IPS DF 19.7 (cell line): Measurements from ENCODE around the gene CFAP221.

Experiments used
- DNase-seq: peaks from one replicate; pipeline ENCODE4 v3.0.0-alpha.2; 2013; ENCODE audit warnings: low read depth, low spot score

Gene CFAP221

DNA sequence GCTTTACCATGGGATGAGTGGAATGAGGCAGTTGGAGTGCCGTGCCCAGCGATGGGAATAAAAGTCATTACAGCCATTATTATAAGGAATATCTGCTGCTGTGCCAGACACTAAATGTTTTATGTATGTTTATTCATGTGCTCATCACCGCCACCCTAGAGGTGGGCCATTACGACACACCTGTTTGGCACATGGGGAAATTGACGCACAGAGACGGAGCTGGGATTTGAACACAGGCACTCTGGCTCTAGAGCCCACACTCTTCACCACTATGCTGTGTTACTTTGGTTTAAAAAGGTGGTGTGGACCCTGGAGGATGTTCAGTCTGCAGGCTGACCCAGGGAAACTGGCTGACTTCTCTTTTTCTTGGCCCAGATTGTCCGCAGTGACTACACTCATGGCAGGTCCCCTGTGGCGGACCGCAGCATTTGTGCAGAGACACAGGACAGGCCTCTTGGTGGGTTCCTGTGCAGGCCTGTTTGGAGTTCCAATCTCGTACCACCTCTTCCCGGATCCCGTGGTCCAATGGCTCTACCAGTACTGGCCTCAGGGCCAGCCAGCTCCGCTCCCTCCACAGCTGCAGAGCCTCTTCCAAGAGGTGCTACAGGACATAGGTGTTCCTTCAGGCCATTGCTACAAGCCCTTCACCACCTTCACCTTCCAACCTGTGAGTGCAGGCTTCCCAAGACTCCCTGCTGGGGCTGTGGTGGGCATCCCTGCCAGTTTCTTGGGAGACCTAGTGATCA, 136.4 kb downstream of the CFAP221 start:
- no peak for DNase-seq

DNA sequence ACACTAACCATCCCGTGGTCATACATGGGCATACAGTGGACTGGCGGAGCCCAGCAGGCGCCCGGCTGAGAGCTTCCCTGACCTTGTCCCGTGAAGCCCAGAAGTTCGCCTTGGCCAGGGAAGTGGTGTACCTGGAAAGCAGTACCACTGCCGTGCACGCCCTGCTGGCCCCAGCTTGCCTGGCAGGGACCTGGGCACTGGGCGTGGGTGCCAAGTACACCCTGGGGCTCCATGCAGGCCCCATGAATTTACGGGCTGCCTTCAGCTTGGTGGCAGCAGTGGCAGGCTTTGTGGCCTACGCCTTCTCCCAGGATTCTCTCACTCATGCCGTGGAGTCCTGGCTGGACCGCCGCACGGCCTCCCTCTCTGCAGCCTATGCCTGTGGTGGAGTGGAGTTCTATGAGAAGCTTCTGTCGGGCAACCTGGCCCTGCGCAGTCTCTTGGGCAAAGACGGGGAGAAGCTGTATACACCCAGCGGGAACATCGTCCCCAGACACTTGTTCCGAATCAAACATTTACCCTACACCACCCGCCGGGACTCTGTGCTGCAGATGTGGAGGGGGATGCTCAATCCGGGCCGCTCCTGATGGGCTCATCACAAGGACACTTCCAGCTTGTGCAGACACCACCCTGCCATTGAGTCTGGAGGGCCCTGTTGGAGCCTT, 137.1 kb downstream of the CFAP221 start:
- no peak for DNase-seq

DNA sequence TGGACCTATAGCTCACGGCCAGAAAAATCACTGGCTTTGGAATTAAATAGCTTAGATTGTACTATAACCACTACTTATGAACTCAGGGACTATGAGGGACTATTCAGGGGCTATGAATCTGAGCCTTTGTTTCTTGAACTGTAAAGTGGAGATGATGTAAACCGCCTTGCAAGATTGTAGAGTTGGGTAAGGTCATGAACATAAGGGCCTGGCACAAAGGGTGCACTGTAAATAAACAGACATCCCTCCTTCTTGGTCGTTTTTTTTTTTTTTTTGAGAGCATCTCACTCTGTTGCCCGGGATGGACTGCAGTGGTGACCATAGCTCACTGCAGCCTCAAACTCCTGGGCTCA, 137.6 kb downstream of the CFAP221 start:
- no peak for DNase-seq

DNA sequence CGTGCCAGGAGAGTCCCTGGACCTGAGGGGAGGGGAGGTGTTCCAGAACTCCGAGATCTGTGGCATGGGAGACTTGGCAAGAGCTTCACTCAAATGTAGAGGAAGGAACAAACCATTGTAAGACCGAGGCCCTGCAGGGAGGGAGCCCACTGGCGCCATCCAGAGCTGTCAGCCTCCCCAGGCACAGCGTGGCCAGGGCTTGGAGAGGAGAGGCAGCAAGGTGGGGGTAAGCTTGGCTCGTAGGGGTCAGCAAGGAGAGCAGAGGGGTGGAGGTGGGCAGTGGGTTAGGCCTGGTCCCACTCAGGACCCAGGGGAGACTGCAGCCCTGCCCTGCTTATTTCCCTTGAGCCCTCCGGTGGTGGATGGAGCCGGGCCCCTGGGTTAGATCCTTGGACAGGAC, 138.3 kb downstream of the CFAP221 start:
- no peak for DNase-seq

GRCh38 chr2:119683074-119683712, 138.9 kb downstream of the CFAP221 start:
- no peak for DNase-seq

DNA sequence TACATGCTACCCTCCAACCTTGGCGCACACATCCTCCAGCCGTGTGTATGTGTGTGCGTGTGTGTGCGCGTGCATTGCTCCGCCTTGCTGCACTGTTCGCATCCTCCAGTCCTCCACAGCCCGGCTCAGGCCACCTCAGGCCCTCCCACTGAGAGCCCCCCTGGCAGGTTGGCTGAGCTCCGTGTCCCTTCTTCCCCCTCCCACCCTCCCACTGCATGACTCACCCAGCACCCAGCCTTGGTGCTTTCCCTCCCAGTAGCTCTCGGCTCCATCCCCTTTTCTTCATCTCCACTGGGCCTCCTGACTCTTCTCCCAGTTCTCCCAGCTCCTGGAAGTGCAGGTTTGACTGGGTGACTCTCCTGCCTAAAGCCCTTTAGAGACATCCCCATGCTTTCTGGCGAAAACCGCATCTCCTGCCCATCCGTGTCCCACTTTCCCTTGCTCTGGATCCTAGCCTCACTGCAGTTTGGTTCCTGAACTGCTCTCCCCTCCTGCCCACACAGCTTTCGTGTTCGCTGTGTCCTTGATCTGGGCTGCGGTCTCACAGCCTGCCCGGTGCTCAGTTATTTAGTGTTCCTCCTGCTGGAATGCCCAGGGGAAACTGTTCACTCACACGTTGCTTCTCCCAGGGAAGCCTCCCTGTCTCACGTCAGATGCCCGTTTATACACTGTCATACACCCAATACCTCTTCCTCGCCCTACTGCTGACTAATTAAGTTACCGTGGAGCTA, 139.6 kb downstream of the CFAP221 start:
- DNase-seq, result no peak

- DNase-seq, result no peak
Observed at GRCh38 chr2:119684518-119684917, 140.3 kb downstream of the CFAP221 start.

DNA sequence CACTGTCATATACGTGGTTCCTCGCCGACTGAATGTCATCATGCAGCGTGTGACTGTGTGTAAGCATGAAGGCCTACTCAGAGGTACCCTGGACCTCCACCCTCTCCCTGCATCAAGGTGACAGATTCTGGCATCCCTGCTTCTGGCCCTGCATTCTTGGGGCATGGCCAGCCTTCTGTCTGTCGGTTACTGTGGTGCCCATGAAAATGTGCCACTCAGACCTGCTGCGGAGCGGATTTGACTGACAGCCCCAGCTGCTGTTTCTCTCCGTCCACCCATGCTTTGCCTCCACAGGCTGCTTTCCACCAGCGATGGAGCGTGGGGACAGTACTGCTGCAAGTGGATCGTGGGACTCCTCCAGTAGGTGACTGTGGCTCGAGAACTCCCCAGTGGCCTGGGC, 144.4 kb downstream of the CFAP221 start:
- DNase-seq, result no peak

DNA sequence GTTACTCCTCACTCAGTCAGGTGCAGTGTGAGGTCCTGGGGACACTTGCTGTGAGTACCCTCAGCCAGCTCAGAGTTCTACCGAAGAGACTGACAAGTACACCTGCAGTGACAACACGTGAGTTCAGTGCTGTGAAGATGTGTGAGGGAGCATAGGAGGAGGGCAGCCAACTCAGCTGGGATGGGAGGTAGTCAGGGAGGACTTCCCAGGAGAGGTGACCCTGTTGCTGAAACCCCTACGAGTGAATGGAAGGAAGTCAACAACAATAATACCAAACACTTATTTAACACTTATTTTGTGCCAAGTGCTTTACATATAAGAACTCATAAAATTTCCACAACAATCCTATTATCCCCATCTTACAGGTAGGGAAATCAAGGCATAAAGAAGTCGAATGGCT, 145.0 kb downstream of the CFAP221 start:
- DNase-seq, result no peak

DNA sequence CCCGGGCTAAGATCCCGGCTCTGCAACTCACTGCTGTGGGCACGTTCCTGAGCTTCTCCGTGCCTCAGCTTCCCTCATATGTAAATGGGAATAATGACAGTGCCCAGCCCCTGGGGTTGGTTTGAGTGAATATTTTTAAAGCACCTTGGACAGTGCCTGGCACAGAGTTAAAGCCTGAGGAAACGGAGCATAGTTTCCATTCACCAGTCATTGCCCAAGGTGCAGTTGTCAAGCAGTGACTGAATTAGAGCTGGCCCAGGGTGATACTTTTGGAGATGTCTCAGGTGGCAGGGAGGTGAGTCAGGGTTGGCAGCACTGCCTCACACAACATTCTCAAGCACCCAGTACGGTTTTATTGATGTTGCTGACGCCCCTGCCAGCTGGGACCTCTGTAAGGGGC, 146.9 kb downstream of the CFAP221 start:
- DNase-seq, result no peak

DNA sequence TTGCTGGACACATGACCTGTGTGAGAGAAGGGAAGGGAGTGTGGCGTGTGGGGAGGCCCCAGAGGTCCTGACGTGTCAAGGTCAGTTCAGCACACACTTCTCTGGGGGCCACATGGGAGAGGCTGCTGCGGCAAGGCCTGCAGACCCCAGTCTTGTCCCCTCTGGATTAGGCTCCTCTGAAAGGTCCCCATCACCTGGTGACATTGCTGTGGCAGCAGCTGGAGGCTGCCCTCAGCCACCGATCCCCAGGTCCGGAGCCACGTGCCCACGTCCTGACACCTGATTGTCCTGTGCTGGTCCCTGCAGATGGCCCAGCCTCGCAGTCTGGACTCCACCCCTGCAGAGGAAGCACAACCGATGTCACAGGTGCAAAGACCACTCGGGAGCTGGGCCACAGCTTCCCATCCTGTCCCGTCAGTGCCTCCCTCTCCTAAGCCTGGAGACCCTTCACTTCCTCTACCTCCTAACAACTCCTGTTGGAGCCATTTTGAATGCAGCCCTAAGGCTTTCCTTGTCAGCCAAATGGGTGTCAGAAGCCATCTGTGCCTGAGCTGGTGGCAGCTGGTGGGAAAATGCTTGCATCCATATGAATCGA, 147.5 kb downstream of the CFAP221 start:
- no peak for DNase-seq

DNA sequence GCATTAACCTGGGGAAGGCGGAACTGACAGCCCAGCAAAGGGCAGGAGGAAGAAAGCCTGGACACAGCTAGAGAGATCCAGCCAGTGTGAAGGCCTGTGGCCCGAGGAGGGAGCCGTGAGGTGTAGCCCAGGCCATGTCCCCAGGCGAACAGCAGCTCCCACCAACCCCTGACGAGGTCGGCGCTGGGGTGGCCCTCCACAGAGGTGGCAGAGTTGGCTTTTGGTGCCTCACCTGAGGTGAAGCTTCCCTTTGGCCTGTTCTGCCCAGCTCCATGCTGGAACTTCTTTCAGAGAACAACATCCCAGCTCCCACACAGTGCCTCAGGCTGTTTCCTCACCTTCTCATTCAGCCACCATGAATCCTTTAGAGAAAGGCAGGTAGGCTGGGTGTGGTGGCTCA, 148.1 kb downstream of the CFAP221 start:
- DNase-seq, result no peak

DNA sequence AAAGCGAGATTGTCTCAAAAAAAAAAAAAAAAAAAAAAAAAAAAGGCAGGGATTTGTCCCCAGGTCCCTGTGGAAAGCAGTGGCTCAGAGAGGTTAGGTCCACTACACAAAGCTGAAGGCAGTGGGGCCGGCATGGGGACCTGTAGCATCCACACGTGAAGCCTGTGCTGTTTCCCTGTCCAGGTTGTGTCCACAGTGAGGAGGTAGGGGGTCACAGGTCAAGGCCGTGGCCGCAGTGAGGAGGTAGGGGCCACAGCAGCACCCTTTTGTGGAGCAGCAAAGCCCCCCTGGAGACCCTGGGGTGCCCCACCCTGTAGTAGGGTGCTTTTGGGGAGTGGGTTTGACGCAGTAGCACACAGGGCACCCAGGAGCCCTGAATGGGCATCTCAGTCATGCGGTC, 148.7 kb downstream of the CFAP221 start:
- no peak for DNase-seq

DNA sequence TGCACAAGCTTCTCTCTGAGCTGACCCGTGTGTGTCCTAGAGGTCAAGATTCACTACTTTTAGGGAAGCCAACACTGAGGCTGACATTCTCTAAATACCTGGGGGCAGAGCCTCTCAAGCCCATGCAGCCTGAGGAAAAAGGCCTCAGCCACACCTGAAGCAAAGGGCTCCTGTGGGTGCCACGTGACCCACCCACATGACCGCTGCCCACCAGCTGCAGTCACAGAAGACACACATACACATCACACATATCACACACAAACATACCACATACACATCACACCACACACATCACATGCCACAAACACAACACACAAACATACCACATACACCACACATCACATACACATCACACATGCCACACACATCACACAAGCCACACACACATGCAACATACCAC, 149.3 kb downstream of the CFAP221 start:
- no peak for DNase-seq

DNA sequence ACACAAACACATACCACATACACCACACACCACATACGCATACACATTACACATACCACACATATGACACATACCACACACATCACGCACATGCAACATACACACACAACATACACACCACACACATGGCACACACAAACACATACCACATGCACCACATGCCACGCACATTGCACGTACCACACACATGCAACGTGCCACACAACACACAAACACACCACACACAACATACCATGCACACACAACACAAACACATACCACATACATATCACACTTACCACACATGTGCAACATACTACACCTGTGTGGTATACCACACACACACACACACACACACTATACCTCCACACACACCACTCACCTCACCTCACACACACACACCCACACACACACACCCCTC, 149.7 kb downstream of the CFAP221 start:
- DNase-seq, result no peak

- DNase-seq, result no peak
Observed at GRCh38 chr2:119694470-119694844, 150.2 kb downstream of the CFAP221 start.

DNA sequence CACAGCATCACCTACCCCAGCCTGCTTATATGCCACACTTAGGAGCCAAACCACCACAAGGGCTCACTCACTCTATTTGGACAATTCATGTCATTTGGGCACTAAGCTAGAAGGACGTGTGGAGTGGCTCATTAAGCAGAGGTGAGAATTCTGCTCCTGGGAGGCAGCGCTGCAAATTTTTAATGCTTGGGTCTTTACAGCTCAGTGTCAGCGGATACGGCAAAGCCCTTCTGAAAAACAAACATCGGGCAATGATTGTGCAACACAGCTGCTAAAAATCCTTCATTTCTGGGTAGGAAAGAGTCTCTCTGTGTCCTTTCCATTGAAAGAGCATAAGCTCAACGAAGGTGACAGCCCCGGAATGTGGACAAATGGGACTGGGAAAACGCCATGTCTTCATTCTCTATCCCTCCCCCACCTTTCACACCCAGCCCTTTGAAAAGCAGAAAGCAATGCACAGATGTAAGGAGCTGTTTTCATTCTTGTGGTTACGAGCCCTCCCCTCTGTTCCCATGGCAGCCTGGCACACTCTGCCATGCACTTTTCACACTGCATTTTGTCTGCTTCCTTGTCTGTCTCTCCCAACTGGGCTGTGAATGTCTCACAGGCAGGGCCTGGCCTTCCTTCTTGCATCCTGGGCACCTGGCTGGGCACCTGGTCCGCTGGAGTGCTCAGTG, 150.7 kb downstream of the CFAP221 start:
- DNase-seq, result no peak

- DNase-seq, result no peak
Observed at GRCh38 chr2:119696005-119696404, 151.8 kb downstream of the CFAP221 start.

GRCh38 chr2:119696494-119697030, 152.3 kb downstream of the CFAP221 start:
- DNase-seq, result no peak

DNA sequence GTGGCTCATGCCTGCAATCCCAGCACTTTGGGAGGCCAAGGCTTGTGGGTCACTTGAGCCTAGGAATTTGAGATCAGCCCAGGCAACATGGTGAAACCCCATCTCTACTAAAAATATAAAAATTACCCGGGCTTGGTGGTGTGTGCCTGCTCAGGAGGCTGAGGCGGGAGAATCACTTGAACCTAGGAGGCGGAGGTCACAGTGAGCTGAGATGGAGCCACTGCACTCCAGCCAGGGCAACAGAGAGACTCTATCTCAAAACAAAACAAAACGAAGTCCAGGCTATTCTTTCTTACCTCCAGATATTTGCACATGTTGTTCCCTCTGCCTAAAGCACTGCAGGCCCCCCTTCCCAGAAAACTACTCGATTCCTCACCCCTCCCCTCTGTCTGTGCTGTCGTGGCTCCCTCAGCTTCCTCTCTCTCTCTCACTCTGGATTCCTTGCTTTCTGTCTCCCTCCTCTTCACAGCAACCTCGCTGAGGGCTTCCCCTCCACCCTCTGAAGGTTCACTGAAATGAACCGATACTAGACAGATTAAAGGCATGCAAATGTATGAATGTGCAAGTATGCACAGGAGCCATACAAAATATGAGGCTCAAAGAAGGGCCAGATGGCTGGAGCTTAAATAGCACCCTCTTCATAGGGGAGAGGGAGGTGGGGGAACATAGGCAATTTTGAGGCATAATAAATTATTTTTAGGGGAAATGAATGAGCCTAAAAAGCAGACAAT, 153.2 kb downstream of the CFAP221 start:
- DNase-seq, result no peak

DNA sequence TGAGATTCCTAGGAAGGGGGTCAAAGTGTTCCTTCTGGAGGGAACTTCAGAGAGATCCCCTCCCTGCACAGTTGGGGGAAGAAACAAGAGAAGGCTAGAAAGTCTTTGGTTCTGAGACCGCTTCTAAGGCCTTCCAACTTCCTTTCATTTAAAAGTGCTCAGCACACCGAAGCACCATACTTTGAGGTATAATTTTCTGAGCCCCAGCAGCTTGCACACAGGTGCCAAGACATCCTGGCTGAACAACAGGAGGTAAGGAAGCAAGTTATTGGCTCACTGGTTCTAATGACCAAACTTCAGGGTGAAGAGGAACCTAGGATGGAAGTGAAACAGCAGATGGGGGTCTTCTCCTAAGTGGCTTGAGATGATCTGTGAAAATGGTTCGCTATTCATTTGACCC, 154.0 kb downstream of the CFAP221 start:
- DNase-seq, result no peak
